HG02610 (cell line): ENCODE results near the gene ZNF385B.
"Not testable (repeated sequence)": the region's sequence is repeated elsewhere in the genome, so short reads cannot be mapped to it uniquely, and the experiment has no call there.

ENCODE experiments used
- ATAC-seq: cut with Tn5 transposase; IDR thresholded peaks from one replicate; pipeline ENCODE4 v1.9.1; 2021; ENCODE audit warnings: mild to moderate bottlenecking, moderate library complexity; ENCODE audit not compliant: unreplicated experiment

ZNF385B gene

GRCh38 chr2:179524809-179525339, 336.5 kb downstream of the ZNF385B start:
- no peak for ATAC-seq

DNA sequence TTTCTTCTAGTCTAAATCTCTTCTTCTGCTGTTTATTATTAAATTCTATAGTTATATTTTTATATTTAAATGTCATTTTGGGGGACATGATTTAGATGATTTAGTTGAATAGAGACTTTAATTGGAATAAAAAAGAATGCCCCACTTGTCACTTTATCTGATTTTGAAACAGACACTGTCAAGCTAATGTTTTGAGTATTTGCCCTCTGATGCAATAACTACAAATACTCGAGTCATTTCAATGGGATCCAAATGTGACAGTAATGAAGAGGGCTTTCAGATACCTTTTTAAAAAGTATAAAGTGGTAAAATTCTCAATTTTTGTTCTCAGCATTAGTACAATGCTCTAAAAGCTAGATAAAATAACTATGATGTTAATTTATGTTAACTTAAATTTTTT, 339.5 kb downstream of the ZNF385B start:
- ATAC-seq = no peak

DNA sequence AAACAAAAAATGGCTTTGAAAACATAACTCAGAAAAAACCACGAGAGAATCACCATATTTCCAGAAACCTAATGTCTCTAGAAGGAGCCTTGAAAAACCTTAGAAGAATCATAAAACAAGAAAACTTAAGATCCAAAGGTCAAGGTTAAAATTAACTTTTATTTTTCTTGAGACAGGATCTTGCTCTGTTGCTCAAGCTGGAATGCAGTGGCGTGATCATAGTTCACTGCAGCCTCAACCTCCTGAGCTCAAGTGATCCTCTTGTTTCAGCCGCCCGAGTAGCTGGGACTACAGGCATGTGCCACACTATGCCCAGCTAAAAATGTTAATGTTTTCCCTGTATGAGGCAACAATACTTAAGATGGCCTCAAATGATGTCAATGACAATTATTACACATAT, 342.6 kb downstream of the ZNF385B start:
- no peak for ATAC-seq

DNA sequence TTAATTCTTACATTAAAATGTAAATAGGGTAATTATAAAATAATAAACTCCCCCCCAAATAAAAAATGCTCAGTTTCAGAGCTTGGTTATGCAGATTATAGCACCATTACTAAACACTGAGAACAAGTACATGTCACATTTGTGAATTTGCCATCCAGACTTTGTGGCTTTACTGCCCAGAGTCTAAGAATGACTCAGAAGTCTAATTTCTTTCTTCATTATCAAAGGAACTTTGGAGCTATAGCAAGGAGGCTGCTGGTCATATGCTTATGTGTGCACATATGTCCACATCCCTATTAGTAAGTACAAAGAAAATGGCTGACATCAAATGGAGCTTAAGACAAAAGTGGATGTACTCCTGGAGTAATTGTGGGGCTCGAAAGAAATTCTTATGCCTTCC, 348.2 kb downstream of the ZNF385B start:
- ATAC-seq = no peak

DNA sequence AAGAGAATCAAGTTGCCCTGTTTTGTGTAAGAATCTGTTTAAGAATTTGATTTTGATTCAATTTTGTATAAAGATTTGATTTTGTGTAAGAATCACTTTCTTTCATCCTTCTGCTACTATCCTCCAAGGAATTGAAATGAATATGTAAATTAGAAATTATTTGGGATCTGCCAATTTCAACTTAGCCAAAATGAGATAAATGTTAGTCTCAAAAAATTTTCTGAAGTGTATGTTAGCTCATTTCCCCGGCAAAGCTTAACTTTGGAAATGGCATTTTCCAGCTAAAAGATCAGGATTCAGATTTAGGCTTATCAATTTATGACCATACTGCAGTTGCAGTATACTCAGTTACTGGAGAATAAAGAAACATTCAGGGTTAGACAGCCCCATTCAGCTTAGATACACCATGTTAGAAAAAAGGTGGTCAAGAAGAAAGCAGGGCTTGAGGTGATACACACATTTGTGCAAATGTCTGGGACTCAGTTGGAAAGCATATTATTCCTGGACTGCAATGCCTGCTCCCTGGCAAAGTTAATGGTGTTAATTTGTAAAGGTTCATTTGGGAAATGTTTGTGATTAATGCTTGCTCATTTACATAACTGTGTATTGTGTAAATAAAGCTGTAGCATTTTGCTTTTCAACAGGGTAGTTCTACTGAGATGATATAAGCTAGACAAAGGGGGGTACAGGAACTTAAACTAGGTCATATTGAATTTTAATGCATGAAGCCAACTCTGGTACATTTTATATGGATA, 349.0 kb downstream of the ZNF385B start:
- no peak for ATAC-seq

GRCh38 chr2:179511105-179511789, 350.2 kb downstream of the ZNF385B start:
- no peak for ATAC-seq

GRCh38 chr2:179495315-179495714, 366.1 kb downstream of the ZNF385B start:
- no peak for ATAC-seq

- ATAC-seq = no peak
These were observed 372.8 kb downstream of the ZNF385B start for GRCh38 chr2:179488563-179488962.

- no peak for ATAC-seq
These were observed 374.2 kb downstream of the ZNF385B start for GRCh38 chr2:179487010-179487731.

- ATAC-seq = no peak
These were observed 378.3 kb downstream of the ZNF385B start for GRCh38 chr2:179483131-179483530.

GRCh38 chr2:179479947-179480346, 381.5 kb downstream of the ZNF385B start:
- no peak for ATAC-seq

DNA sequence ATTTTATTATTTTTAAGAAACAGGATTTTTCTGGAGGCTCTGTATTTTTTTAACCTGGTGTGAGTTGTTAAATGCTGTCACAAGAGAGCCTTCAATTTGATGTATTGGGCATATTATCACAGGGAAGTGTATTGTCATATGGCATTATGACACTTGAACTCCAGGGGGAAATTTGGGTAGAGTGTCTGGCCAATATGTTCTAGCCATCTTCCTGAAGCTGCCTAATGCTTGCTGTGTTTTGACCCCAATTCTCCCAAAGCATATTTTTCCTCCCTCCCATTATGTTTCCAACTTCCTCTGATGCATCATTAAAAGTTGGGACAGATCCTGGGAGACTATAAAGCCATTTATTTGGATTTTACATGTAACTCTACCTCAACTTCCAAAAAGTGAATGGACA, 382.6 kb downstream of the ZNF385B start:
- ATAC-seq = no peak

DNA sequence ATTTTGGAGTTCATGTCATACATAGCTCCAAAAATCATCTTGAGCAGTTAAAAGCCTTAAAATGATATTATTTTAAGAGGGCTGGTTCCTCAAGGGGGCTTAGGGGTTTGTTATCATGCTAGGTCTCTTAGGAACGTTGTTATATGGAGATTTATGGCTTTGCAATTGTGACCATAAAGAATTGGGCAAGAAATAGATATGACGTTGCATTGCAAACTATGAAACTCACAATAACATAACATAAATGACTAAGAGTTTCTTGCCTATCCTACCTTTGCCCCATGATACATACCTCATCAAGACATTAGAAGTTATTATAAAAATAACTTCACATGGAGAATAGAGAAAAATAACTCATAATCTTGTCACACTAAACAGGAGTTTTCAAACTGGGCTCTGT, 390.4 kb downstream of the ZNF385B start:
- ATAC-seq = no peak

DNA sequence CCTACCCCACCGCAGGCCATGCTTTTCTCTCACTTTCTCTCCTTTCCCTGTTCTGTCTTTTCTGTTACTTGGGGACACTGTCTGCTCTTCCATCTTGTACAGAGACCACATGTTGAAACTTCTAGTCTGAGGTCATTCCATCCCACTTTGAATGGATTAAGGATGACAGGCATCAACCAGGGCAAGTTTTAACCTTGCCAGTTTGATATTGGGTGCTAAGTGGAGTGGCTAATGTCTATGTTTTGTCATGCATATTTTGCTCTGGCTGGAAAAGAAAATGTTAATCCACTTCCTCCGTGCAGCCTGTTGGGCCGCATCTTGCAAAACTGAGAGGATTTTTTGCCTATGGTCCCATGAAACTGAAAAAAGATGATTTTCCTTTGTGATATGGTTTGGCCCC, 391.3 kb downstream of the ZNF385B start:
- no peak for ATAC-seq

GRCh38 chr2:179467960-179468359, 393.5 kb downstream of the ZNF385B start:
- no peak for ATAC-seq

GRCh38 chr2:179467111-179467510, 394.3 kb downstream of the ZNF385B start:
- ATAC-seq = no peak

DNA sequence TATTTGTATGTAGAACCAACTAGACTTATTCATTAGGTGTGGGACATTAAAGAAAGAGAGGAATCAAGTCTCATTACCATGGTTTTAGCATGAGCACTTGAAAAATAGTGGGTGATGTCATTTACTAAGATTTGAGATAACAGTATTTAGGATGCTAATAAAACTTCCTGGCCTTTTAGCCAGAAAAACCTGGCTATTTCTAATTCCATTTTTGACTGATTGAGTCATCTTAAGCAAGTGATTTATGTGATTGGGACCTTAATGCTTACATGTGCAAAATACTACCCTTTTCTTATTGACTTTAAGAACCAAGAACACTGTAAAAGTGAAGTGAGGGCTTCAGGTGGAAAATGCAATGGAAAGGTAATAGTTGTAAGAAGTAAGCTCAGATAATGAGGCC, 400.0 kb downstream of the ZNF385B start:
- ATAC-seq = no peak

DNA sequence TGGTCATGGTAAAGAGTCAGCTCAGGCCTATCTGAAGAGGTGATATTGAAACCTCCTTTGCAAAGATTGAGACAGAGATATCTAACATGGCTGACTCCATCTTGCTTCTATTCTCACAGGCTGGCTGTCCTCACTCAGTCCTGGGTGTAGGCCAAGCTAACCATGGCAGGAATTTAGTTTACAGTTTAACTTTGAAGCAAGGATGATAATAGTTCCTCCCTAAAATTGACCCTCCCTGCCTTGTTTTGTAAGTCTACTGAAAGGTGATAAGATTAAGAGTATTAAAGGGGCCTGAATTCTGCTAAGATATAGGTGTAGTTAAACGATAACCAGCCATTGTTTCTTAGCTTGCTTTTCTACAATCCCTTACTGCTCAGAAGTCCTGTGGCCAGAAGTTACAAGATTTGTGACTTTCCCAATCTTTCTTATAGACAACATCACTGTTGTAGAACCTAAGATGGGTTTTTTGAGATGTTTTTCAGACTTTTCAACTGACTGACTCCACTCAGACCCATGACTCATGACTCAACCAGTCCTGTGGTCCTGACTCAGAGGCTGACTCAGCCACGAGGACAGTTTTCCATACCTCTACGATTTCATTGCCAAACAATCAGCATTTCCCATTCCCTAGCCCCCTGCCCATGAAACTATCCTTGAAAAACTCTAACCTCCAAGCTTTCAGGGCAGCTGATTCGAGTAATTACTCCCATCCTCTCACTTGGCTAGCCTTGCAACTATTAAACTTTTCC, 401.1 kb downstream of the ZNF385B start:
- no peak for ATAC-seq

DNA sequence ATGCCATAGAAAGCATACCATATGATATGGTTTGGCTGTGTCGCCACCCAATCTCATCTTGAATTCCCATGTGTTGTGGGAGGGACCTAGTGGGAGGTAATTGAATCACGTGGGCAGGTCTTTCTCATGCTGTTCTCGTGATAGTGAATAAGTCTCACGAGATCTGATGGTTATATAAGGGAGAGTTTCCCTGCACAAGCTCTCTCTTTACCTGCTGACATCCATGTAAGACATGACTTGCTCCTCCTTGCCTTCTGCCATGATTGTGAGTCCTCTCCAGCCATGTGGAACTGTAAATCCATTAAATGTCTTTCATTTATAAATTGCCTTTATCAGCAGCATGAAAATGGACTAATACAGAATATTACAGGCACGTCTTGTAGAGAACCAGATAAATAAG, 403.3 kb downstream of the ZNF385B start:
- not testable (repeated sequence) for ATAC-seq

GRCh38 chr2:179455824-179456223, 405.6 kb downstream of the ZNF385B start:
- no peak for ATAC-seq

- no peak for ATAC-seq
These were observed 406.3 kb downstream of the ZNF385B start for GRCh38 chr2:179455172-179455524.
